ENCODE data around the gene GPR108.
"Not testable (repeated sequence)": the region's sequence is repeated elsewhere in the genome, so short reads cannot be mapped to it uniquely, and the experiment has no call there.

The GPR108 gene

DNA sequence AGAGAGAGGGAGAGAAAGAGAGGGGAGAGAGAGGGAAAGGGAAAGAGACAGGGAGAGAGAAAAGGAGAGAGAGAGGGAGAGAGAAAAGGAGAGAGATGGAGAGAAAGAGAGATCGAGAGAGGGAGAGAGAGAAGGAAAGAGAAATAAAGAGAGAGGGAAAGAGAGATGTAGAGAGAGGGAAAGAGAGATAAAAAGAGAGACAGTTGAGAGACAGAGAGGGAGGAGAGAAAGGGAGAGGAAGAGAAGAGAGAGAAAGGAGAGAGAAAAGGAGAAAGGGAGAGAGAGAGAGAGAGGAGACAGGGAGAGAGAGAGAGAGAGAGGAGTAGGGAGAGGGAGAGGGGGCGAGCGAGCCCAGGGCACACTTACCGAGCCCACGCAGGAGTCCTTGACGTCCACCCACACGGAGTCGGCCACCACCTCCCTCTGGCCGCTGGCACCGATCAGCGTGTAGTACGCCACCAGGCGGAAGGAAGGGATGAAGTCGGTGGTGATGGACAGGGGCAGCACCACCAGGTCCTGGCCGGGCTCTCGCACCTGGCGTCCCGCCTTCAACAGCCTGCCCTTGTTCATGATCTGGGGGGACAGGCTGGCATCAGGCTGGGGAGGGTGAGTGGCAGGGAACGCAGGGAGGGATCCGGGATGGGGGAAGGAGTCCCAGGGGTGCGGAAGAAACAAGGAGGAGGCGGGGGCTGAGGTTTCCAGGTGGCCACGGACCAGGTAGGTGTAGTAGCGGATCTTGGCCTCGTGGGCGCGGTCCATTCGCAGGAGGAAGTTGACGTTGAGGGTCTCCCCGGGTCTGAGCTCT, 26.9 kb downstream of the GPR108 start:
- Histone ChIP-seq H3K27me3 (ENCODE audit: low read depth, low read length) (peaks cover 20% of the 10 kb centered on the region), H3K4me2 (ENCODE audit: low read length) (no peak overlapping the region), H3K79me2 (ENCODE audit: low read length) (no peaks in the 10 kb centered on the region), H4K20me1 (ENCODE audit: insufficient read depth, low read length) (no peaks in the 10 kb centered on the region), H3K9ac (ENCODE audit: low read length) (no peak overlapping the region), H3K27ac (ENCODE audit: low read length) (no peak overlapping the region), H3K4me3 (ENCODE audit: low read length) (no peak overlapping the region), H3K36me3 (replicated peaks; ENCODE audit: low read depth, low read length) (no peaks in the 10 kb centered on the region), H3K4me1 (ENCODE audit: low read length) (no peaks in the 10 kb centered on the region), H3K9me3 (ENCODE audit: insufficient read depth, low read length) (no peaks in the 10 kb centered on the region), H2AFZ (ENCODE audit: low read depth, low read length) (no peak overlapping the region)
- no peak for TF ChIP-seq EZH2phosphoT487 (IDR thresholded peaks at IDR 0.05; ENCODE audit: low read depth)
- TF ChIP-seq, protein P1, sequence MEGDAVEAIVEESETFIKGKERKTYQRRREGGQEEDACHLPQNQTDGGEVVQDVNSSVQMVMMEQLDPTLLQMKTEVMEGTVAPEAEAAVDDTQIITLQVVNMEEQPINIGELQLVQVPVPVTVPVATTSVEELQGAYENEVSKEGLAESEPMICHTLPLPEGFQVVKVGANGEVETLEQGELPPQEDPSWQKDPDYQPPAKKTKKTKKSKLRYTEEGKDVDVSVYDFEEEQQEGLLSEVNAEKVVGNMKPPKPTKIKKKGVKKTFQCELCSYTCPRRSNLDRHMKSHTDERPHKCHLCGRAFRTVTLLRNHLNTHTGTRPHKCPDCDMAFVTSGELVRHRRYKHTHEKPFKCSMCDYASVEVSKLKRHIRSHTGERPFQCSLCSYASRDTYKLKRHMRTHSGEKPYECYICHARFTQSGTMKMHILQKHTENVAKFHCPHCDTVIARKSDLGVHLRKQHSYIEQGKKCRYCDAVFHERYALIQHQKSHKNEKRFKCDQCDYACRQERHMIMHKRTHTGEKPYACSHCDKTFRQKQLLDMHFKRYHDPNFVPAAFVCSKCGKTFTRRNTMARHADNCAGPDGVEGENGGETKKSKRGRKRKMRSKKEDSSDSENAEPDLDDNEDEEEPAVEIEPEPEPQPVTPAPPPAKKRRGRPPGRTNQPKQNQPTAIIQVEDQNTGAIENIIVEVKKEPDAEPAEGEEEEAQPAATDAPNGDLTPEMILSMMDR (IDR thresholded peaks at IDR 0.05; ENCODE audit: low read depth, low read length) = no peak

DNA sequence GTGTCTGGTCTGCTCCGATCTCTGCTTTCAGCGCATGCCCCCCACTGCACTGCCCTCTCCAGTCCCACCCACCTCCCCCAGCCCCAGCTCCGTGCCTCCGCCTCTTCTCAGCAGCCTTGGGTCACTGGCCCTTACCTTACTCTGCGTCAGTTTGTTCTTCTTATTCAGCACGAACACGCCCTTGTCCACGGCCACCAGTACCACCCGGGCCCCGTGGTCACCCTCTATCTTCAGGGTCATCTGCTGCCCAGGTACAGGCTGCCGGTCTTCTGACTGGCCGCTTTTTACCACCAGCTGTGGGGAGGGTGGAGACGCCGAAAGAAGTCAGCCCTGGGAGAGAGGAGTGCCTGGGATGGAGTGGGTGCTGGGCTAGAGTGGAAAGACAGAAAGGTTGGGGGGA, 27.8 kb downstream of the GPR108 start:
- Histone ChIP-seq H2AFZ (ENCODE audit: low read depth, low read length) (no peak overlapping the region), H3K27ac (ENCODE audit: low read length) (no peak overlapping the region), H4K20me1 (ENCODE audit: insufficient read depth, low read length) (no peaks in the 10 kb centered on the region), H3K4me2 (ENCODE audit: low read length) (no peak overlapping the region), H3K27me3 (ENCODE audit: low read depth, low read length) (peaks cover 20% of the 10 kb centered on the region), H3K4me1 (ENCODE audit: low read length) (no peaks in the 10 kb centered on the region), H3K79me2 (ENCODE audit: low read length) (no peaks in the 10 kb centered on the region), H3K4me3 (ENCODE audit: low read length) (no peak overlapping the region), H3K36me3 (replicated peaks; ENCODE audit: low read depth, low read length) (no peaks in the 10 kb centered on the region), H3K9ac (ENCODE audit: low read length) (no peak overlapping the region), H3K9me3 (ENCODE audit: insufficient read depth, low read length) (no peaks in the 10 kb centered on the region)
- no peak for TF ChIP-seq EZH2phosphoT487 (IDR thresholded peaks at IDR 0.05; ENCODE audit: low read depth)
- TF ChIP-seq, protein P1 (IDR thresholded peaks at IDR 0.05; ENCODE audit: low read depth, low read length) = no peak

DNA sequence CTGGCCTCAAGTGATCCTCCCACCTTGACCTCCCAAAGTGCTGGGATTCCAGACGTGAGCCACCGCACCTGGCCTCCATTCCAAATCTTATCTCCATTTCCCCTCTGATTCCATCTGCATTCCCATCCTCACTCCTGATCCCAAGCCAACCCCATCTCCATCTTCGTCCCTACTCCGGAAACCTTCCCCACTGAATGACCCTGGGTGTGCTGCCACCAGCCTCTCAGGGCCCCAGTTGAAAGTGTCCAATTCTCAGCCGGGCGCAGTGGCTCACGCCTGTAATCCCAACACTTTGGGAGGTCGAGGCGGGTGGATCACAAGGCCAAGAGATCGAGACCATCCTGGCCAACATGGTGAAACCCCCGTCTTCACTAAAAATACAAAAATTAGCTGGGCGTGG, 28.5 kb downstream of the GPR108 start:
- H3K4me3 ChIP-seq (ENCODE audit: low read length); H4K20me1 ChIP-seq (ENCODE audit: insufficient read depth, low read length); H3K9me3 ChIP-seq (ENCODE audit: insufficient read depth, low read length); H3K9ac ChIP-seq (ENCODE audit: low read length); H3K4me2 ChIP-seq (ENCODE audit: low read length); H3K79me2 ChIP-seq (ENCODE audit: low read length); H3K27ac ChIP-seq (ENCODE audit: low read length); H3K36me3 ChIP-seq (replicated peaks; ENCODE audit: low read depth, low read length); H3K4me1 ChIP-seq (ENCODE audit: low read length); H2AFZ ChIP-seq (ENCODE audit: low read depth, low read length): not testable (repeated sequence)
- peaks cover 20% of the 10 kb centered on the region for H3K27me3 ChIP-seq (ENCODE audit: low read depth, low read length)

DNA sequence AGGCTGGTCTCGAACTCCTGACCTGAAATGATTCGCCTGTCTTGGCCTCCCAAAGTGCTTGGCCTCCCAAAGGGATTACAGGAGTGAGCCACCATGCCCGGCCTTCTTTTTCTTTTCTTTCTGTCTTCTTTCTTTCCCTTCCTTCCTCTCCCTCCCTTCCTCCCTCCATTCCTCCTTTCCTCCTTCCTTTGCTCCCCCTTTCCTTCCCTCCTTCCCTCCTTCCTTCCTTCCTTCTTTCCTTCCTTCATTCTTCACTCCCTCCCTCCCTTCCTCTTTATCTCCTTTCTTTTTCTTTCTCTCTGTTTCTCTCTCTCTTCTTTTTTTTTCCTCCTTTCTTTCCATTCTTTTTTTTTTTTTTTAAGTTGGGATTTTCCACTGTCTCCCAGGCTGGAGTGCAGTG, 29.0 kb downstream of the GPR108 start:
- Histone ChIP-seq H3K79me2 (ENCODE audit: low read length) (no peaks in the 10 kb centered on the region), H3K4me1 (ENCODE audit: low read length) (no peaks in the 10 kb centered on the region), H3K9me3 (ENCODE audit: insufficient read depth, low read length) (no peaks in the 10 kb centered on the region), H3K9ac (ENCODE audit: low read length) (no peak overlapping the region), H3K27me3 (ENCODE audit: low read depth, low read length) (peaks cover 20% of the 10 kb centered on the region), H3K4me2 (ENCODE audit: low read length) (no peak overlapping the region), H3K27ac (ENCODE audit: low read length) (no peak overlapping the region), H3K36me3 (replicated peaks; ENCODE audit: low read depth, low read length) (no peaks in the 10 kb centered on the region), H2AFZ (ENCODE audit: low read depth, low read length) (no peak overlapping the region), H3K4me3 (ENCODE audit: low read length) (no peak overlapping the region), H4K20me1 (ENCODE audit: insufficient read depth, low read length) (no peaks in the 10 kb centered on the region)
- TF ChIP-seq EZH2phosphoT487 (IDR thresholded peaks at IDR 0.05; ENCODE audit: low read depth) = no peak
- TF ChIP-seq, protein P1 (IDR thresholded peaks at IDR 0.05; ENCODE audit: low read depth, low read length) = no peak

All from OCI-LY3 (cell line).